ENCODE measurements around the gene EXOC8.

EXOC8 gene

GRCh38 chr1:231337472-231338269 lies at the start of gene EXOC8:
EXOC8 (minus strand) TSS chr1:231337852; CDS start chr1:231337745, 107 bp downstream.
- no peaks in the 10 kb centered on the region for H3K9me3 Mint-ChIP-seq
- ATAC-seq, result peak; percentile 85
- peak; percentile 100 for DNase-seq (ENCODE audit: low spot score in 2 of 2)
- peak within 1 kb of the TSS; percentile 100 for H3K27ac Mint-ChIP-seq
- H3K36me3 Mint-ChIP-seq, result peaks cover 70% of the 10 kb centered on the region
- H3K4me1 Mint-ChIP-seq, result peaks cover 43% of the 10 kb centered on the region
- peak within 1 kb of the TSS; percentile 98 for H3K4me3 Mint-ChIP-seq

DNA sequence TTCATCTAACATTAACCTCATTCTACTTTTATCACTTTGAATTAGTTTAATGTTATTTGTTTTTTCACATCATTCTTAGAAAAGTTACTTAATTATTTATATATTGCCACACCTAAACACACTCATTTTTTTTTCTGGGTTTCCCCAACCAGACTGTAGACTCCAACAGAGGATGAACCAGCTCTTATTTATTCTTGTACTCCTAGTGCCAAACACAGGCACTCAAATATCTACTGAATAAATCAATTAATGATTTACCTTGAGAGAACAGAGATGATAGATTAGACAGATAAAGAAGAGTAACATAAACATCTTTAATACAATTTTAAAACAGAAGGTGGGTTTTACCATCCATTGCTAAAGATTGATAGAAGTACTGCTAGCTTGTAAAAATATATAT lies 48.8 kb upstream of the EXOC8 start:
- H3K4me3 Mint-ChIP-seq, result no peak overlapping the region
- no peak for DNase-seq (ENCODE audit: low spot score in 2 of 2)
- ATAC-seq, result no peak
- H3K9me3 Mint-ChIP-seq, result no peaks in the 10 kb centered on the region
- peaks cover 35% of the 10 kb centered on the region for H3K4me1 Mint-ChIP-seq
- peaks cover 11% of the 10 kb centered on the region for H3K36me3 Mint-ChIP-seq
- no peak overlapping the region for H3K27ac Mint-ChIP-seq

DNA sequence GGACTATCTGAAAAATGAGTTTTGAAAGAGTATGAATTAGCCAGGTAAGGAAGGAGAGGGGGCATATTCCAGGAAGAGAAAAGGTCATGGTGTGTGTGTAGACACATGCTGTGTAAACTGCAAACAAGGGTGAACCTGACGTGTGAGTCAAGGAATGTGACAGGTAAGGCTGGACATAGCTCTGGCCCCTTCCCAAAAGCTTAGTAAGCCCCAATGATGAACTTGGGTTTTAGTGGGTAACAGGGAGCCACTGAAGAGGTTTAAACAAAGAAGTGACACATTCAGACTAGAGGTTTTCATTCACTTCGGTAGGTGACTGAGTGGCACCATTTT lies 47.7 kb upstream of the EXOC8 start:
- Mint-ChIP-seq H3K36me3 (peaks cover 6% of the 10 kb centered on the region), H3K4me3 (no peak overlapping the region), H3K9me3 (no peaks in the 10 kb centered on the region), H3K4me1 (peaks cover 25% of the 10 kb centered on the region), H3K27ac (no peak overlapping the region)
- no peak for ATAC-seq
- no peak for DNase-seq (ENCODE audit: low spot score in 2 of 2)

DNA sequence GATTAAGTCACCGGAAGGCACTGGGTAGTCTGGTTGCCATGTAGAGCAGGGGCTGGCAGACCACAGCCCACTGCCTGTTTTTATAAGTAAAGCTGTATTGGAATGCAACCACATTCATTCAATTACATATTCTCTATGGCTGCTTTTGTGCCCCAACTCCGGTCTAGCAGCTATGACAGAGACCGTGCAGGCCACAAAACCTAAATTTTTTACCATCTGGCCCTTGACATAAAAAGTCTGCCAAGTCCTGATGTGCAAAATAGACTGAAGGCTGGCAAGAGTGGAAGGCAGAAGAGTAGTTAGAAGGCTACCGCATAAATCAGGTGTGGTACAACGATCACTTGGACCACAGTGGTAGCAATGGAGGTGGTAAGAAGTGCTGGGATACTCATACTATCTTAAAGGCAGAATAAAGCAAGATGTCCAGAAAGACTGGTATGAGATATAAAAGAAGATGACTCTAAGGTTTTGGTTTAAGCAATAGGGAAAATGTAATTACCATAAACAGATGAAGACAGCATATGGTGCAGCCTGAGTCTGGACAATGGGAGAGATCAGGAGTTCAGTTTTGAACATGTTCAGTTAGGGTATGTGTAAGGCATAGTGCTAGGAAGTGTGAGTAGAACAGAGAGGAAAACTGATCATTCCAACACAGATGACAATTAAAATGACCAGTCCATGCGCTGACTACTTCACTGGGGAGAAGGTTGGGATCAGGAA lies 47.2 kb upstream of the EXOC8 start:
- DNase-seq (ENCODE audit: low spot score in 2 of 2) (no peak), ATAC-seq (no peak)
- no peak overlapping the region for H3K27ac Mint-ChIP-seq
- no peak overlapping the region for H3K4me3 Mint-ChIP-seq
- H3K36me3 Mint-ChIP-seq, result peaks cover 7% of the 10 kb centered on the region
- H3K4me1 Mint-ChIP-seq, result peaks cover 22% of the 10 kb centered on the region
- H3K9me3 Mint-ChIP-seq, result no peaks in the 10 kb centered on the region

DNA sequence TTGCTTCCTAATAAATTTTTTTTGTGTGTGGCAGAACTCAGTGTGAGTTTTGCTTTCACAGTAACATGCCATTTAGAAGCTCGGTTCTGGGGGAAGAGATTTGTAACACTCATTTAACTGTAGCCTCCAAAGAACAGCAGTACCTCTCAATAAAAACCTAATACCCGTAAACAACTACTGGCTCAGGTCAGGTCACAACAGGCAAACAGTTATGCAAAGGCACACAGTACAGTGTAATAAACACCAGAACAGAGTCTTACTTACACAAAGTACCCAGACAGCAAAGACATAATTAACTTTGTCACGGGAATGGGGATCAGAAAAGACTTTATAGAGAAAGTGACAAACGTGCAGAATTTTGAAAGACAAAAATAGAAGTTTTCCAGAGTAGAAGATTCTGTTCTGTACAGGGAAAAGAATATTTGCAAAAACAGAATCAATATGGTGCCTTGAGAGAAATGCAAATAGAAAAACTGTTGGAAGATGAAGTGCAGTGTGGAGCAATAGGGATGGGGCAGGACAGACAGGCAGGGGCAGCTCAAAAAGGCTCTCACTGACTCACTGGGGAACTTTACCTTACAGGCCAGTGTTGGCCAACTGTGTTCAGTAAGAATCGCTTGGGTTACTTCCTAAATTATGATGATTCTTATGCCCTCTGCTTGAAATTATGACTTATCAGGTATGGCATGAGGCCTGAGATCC lies 45.7 kb upstream of the EXOC8 start:
- Mint-ChIP-seq H3K4me3 (no peak overlapping the region), H3K4me1 (peaks cover 31% of the 10 kb centered on the region), H3K27ac (no peak overlapping the region), H3K9me3 (no peaks in the 10 kb centered on the region), H3K36me3 (peaks cover 11% of the 10 kb centered on the region)
- DNase-seq (ENCODE audit: low spot score in 2 of 2), result no peak
- no peak for ATAC-seq

DNA sequence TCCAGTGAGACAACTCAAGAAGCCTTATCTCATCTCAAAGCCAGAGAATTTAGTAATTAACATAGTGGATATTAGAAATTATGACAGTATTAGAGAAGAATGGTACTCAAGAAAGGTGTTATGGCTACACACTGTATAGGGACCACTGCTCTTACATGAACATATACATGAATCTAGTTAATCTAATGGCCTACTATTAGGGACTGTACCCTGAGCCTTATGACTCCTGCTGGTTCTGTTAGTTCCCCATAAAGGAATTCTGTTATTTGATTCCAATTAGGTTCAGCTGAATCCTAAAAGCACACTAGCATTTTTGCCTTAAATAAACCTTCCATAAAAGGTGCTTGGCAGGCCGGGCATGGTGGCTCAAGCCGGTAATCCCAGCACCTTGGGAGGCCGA lies 44.8 kb upstream of the EXOC8 start:
- Mint-ChIP-seq H3K9me3 (no peaks in the 10 kb centered on the region), H3K4me1 (peaks cover 31% of the 10 kb centered on the region), H3K27ac (no peak overlapping the region), H3K36me3 (peaks cover 11% of the 10 kb centered on the region), H3K4me3 (no peak overlapping the region)
- no peak for ATAC-seq
- DNase-seq (ENCODE audit: low spot score in 2 of 2), result no peak

GRCh38 chr1:231381729-231382128 lies 44.1 kb upstream of the EXOC8 start:
- H3K4me1 Mint-ChIP-seq, result peaks cover 37% of the 10 kb centered on the region
- ATAC-seq (no peak), DNase-seq (ENCODE audit: low spot score in 2 of 2) (no peak)
- H3K36me3 Mint-ChIP-seq, result peaks cover 11% of the 10 kb centered on the region
- H3K9me3 Mint-ChIP-seq, result no peaks in the 10 kb centered on the region
- no peak overlapping the region for H3K4me3 Mint-ChIP-seq
- no peak overlapping the region for H3K27ac Mint-ChIP-seq

DNA sequence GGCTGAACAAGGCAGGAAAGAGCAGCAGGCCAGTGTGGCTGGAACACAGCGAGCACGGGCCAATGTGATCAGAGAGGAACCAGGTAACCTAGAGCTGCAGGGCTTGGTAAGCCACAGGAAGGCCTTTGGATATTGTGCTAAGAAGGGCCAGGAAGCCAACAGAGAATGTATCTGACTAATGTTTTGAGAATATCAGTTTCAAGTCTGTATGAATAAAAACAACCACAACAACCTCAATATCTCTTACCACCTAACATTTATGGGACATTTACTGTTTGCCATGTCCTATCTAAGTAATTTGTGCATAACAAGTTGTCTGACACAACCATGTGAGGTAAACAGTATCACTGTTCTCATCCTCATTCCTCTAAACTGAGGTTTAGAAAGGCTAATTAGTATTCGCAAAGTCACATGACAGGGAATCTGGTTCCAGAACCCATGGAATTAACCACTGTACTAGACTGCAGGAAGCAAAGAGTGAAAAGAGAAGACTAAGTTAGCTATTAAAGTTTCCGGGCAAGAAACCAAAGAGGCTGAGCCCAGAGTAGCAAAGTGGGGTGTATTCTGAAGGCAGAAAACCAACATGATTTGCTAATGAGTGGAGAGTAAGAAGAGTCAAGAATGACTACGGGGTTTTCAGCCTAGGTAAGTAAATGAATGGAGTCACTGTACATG lies 39.4 kb upstream of the EXOC8 start:
- peak overlapping the region; percentile 6 for H3K4me3 Mint-ChIP-seq
- peaks cover 32% of the 10 kb centered on the region for H3K36me3 Mint-ChIP-seq
- H3K27ac Mint-ChIP-seq, result peak overlapping the region; percentile 75
- peaks cover 37% of the 10 kb centered on the region for H3K4me1 Mint-ChIP-seq
- DNase-seq (ENCODE audit: low spot score in 2 of 2), result peak in 1 of 2 donors; percentile 65
- no peaks in the 10 kb centered on the region for H3K9me3 Mint-ChIP-seq
- peak; percentile 93 for ATAC-seq

GRCh38 chr1:231376101-231376500 lies 38.4 kb upstream of the EXOC8 start:
- no peak overlapping the region for H3K4me3 Mint-ChIP-seq
- DNase-seq (ENCODE audit: low spot score in 2 of 2) (no peak), ATAC-seq (no peak)
- H3K4me1 Mint-ChIP-seq, result peaks cover 37% of the 10 kb centered on the region
- no peak overlapping the region for H3K27ac Mint-ChIP-seq
- H3K36me3 Mint-ChIP-seq, result peaks cover 38% of the 10 kb centered on the region
- no peaks in the 10 kb centered on the region for H3K9me3 Mint-ChIP-seq

GRCh38 chr1:231374394-231374793 lies 36.7 kb upstream of the EXOC8 start:
- no peaks in the 10 kb centered on the region for H3K9me3 Mint-ChIP-seq
- ATAC-seq (no peak), DNase-seq (ENCODE audit: low spot score in 2 of 2) (no peak)
- no peak overlapping the region for H3K4me3 Mint-ChIP-seq
- no peak overlapping the region for H3K27ac Mint-ChIP-seq
- peaks cover 36% of the 10 kb centered on the region for H3K4me1 Mint-ChIP-seq
- H3K36me3 Mint-ChIP-seq, result peaks cover 46% of the 10 kb centered on the region

- Mint-ChIP-seq H3K27ac (no peak overlapping the region), H3K36me3 (peaks cover 63% of the 10 kb centered on the region), H3K4me1 (peaks cover 17% of the 10 kb centered on the region), H3K4me3 (no peak overlapping the region), H3K9me3 (no peaks in the 10 kb centered on the region)
- ATAC-seq (no peak), DNase-seq (ENCODE audit: low spot score in 2 of 2) (no peak)
Observed at GRCh38 chr1:231372501-231372900, 34.8 kb upstream of the EXOC8 start.

GRCh38 chr1:231369282-231369681 lies 31.6 kb upstream of the EXOC8 start:
- peaks cover 89% of the 10 kb centered on the region for H3K36me3 Mint-ChIP-seq

GRCh38 chr1:231364192-231364591 lies 26.5 kb upstream of the EXOC8 start:
- ATAC-seq, result no peak
- Mint-ChIP-seq H3K9me3 (no peaks in the 10 kb centered on the region), H3K27ac (peak overlapping the region; percentile 13), H3K4me1 (no peaks in the 10 kb centered on the region), H3K4me3 (no peak overlapping the region), H3K36me3 (peaks cover 90% of the 10 kb centered on the region)
- DNase-seq (ENCODE audit: low spot score in 2 of 2), result no peak

More at GRCh38 chr1:231369282-231369681, 31.6 kb upstream of the EXOC8 start:
- Mint-ChIP-seq H3K4me3 (no peak overlapping the region), H3K27ac (no peak overlapping the region), H3K9me3 (no peaks in the 10 kb centered on the region), H3K4me1 (peaks cover 5% of the 10 kb centered on the region)
- ATAC-seq (no peak), DNase-seq (ENCODE audit: low spot score in 2 of 2) (no peak)

GRCh38 chr1:231363624-231364023 lies 26.0 kb upstream of the EXOC8 start:
- H3K4me3 Mint-ChIP-seq, result no peak overlapping the region
- ATAC-seq, result no peak
- no peaks in the 10 kb centered on the region for H3K9me3 Mint-ChIP-seq
- H3K4me1 Mint-ChIP-seq, result no peaks in the 10 kb centered on the region
- H3K36me3 Mint-ChIP-seq, result peaks cover 91% of the 10 kb centered on the region
- no peak for DNase-seq (ENCODE audit: low spot score in 2 of 2)
- peak overlapping the region; percentile 30 for H3K27ac Mint-ChIP-seq

DNA sequence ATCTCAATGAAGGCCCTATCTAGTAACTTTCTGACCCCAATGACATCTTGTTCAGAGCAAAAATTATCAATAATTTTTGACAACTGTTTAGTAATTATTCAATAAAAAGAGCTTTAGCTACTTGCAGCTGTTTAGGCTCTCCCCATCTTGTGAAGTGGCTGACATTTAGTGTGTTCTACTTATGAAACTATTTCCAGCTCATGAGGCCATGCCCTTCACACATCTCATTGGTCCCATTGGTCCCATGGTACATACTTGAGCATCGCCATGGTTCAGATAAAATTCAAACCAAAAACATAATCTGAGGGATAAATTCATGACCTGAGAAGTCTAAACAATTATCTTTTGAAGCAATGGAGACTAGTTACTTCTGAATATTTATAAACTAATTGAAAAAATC lies 24.7 kb upstream of the EXOC8 start:
- H3K9me3 Mint-ChIP-seq, result no peaks in the 10 kb centered on the region
- no peak for ATAC-seq
- H3K4me1 Mint-ChIP-seq, result no peaks in the 10 kb centered on the region
- H3K4me3 Mint-ChIP-seq, result no peak overlapping the region
- H3K27ac Mint-ChIP-seq, result peak overlapping the region; percentile 75
- H3K36me3 Mint-ChIP-seq, result peaks cover 83% of the 10 kb centered on the region
- no peak for DNase-seq (ENCODE audit: low spot score in 2 of 2)
